Gastroesophageal sphincter (tissue), 4 donors: Measurements from ENCODE around the gene GALNT2. TPM values are rescaled to one million over a fixed set of nuclear protein-coding genes. Genes with fewer than 3 reads are reported as not detected.

ENCODE experiments used
- ATAC-seq: fragments of 150-250 bp; one replicate; pipeline ENCODE4 v1.9.1; 2016; ENCODE audit warnings: mild to moderate bottlenecking, moderate library complexity
- H3K27ac ChIP-seq, 4 donors: fragments of 200-600 bp; sonication (generic) in 3 of 4; 1 replicate in 3 of 4; 2 replicates in 1 of 4; pipeline ENCODE4 v1.5.1; 2016 to 2019
- H3K27me3 ChIP-seq: fragments of 200-600 bp; sonication (generic); one replicate; pipeline ENCODE4 v1.5.1; 2019
- H3K36me3 ChIP-seq, 2 donors: fragments of 200-600 bp; sonication (generic); one replicate each; pipeline ENCODE4 v1.5.1; 2019; ENCODE audit warnings: control low read depth in 1 of 2
- H3K4me1 ChIP-seq, 3 donors: fragments of 200-600 bp; sonication (generic); 1 replicate in 2 of 3; 2 replicates in 1 of 3; pipeline ENCODE4 v1.5.1; 2016 to 2019; ENCODE audit warnings: control low read depth in 2 of 3
- H3K4me3 ChIP-seq, 2 donors: fragments of 200-600 bp; sonication (generic); one replicate each; pipeline ENCODE4 v1.5.1; 2019; ENCODE audit warnings: mild to moderate bottlenecking in 1 of 2, moderate library complexity in 1 of 2
- H3K9me3 ChIP-seq, 3 donors: fragments of 200-600 bp; sonication (generic); one replicate each; pipeline ENCODE4 v1.5.1; 2017 to 2019; ENCODE audit warnings: control low read depth in 2 of 3
- CTCF ChIP-seq, 4 experiments: fragments of 200-600 bp in 2 of 4; fragments of 450-650 bp in 2 of 4; sonication (generic) in 1 of 4; IDR thresholded peaks; one replicate each; pipeline ENCODE4 v1.5.1; 2017 to 2019; ENCODE audit warnings: antibody characterized with exemption in 4 of 4, mild to moderate bottlenecking in 2 of 4, moderate library complexity in 2 of 4
- EP300 ChIP-seq: sonication (generic); formaldehyde crosslinking; IDR thresholded peaks from one replicate; pipeline ENCODE4 v1.6.1; 2017; ENCODE audit warnings: antibody characterized with exemption, mild to moderate bottlenecking
- POLR2A ChIP-seq, 2 donors: fragments of 450-650 bp; IDR thresholded peaks; one replicate each; pipeline ENCODE4 v1.6.1; 2017; ENCODE audit warnings: antibody characterized with exemption in 2 of 2, mild to moderate bottlenecking in 2 of 2, moderate library complexity in 1 of 2
- POLR2AphosphoS5 ChIP-seq: sonication (generic); formaldehyde crosslinking; IDR thresholded peaks from one replicate; pipeline ENCODE4 v1.6.1; 2017; ENCODE audit warnings: antibody characterized with exemption
- WGBS, 2 donors: methylation state at CpG; one replicate each; pipeline ENCODE4 v1.1.5; 2018; ENCODE audit warnings: low coverage in 1 of 2; 5-methylcytosine and 5-hydroxymethylcytosine counted together
- total RNA-seq, 4 donors: library from RNA; depleted of rRNA; stranded (reverse); fragments of >200 nt; gene quantifications; one replicate each; pipeline ENCODE4 v1.1.0, GENCODE V29; 2016

GALNT2 gene
- total RNA-seq, 4 donors from 2014 or later = 95.3 to 160 (median 134) TPM

DNA sequence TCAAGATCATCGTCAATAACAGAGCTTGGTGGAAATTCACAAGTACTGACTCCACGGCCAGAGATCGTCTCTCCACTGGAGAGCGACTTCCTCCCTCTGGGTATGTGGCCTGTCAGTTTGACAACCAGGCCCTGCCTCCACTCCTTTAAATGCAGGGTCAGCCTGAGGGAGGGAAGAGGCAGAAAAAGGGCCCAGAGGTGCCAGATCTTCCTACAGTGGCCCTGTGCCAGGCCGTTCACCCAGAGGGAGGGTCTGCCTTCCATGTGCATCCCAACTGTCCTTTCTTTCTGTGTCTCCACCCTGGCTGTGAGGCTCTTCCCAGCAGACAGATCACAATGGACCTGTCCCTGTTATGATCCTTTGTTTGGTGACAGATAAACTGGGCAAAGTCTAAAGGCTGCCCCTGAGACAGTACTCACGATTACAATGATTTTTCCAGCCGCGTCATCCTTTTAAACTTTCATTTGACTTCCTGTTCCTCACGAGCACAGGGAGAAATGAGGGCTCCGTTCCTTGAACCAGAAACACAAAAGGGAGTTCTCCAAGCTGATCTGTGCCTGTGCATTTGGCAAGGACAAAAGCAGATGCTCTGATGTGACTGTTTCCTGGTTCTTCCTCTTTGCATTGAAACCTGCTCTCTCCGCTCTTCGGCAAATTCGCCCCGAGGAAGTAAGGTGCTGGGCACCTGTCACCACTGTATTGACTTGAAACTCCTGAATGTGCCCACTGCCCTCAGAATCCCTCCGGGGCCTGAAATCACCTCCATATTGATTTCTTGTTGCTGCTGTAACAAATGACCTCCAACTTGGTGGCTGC lies 232.4 kb downstream of the GALNT2 start:
- no peaks in the 10 kb centered on the region for H3K9me3 ChIP-seq
- no peaks in the 10 kb centered on the region for H3K36me3 ChIP-seq
- H3K27me3 ChIP-seq = no peaks in the 10 kb centered on the region
- TF ChIP-seq POLR2AphosphoS5 (no peak), CTCF (IDR thresholded peaks at IDR 0.05) (no peak), EP300 (no peak), POLR2A (IDR thresholded peaks at IDR 0.05) (no peak)
- no peak overlapping the region for H3K4me3 ChIP-seq
- ATAC-seq = no peak
- WGBS, 2 donors = 63 to 69% methylated on average over 7 to 15 of the region's 15 CpGs
- no peak overlapping the region for H3K27ac ChIP-seq
- no peaks in the 10 kb centered on the region for H3K4me1 ChIP-seq

- H3K4me3 ChIP-seq = no peak overlapping the region
- H3K4me1 ChIP-seq = no peaks in the 10 kb centered on the region
- H3K36me3 ChIP-seq = no peaks in the 10 kb centered on the region
- H3K27me3 ChIP-seq = no peaks in the 10 kb centered on the region
- ATAC-seq = no peak
- no peak for TF ChIP-seq POLR2A (IDR thresholded peaks at IDR 0.05)
- no peak for TF ChIP-seq EP300
- TF ChIP-seq CTCF (IDR thresholded peaks at IDR 0.05) = no peak
- TF ChIP-seq POLR2AphosphoS5 = no peak
- no peak overlapping the region for H3K27ac ChIP-seq
- no peaks in the 10 kb centered on the region for H3K9me3 ChIP-seq
- WGBS, 2 donors = 82 to 95% methylated on average over 4 to 5 of the region's 26 CpGs
Measured at GRCh38 chr1:230300322-230301301, 233.6 kb downstream of the GALNT2 start.

DNA sequence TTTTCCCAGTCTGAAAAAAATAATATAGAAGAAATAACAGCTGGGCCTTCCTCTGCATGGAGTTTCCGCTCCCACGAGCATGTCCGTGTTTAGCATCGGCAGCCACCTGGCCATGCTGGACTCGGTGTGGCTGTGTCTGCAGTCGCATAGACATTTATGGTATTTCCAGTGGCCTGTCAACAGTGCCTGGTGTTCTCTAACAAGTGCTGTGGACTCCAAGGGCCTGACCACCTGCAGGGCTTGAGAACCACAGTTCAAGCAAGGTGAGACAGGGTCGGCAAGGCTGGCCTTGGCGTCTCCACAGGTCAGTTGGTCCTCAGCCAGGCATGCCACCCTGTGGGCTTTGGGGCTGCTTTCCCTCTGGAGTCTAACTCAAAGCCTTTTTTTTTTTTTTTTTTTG lies 234.3 kb downstream of the GALNT2 start:
- TF ChIP-seq POLR2A (IDR thresholded peaks at IDR 0.05) (no peak), EP300 (no peak), CTCF (IDR thresholded peaks at IDR 0.05) (no peak), POLR2AphosphoS5 (no peak)
- Histone ChIP-seq H3K27ac (no peak overlapping the region), H3K27me3 (no peaks in the 10 kb centered on the region), H3K4me3 (no peak overlapping the region), H3K4me1 (no peaks in the 10 kb centered on the region), H3K9me3 (no peaks in the 10 kb centered on the region), H3K36me3 (no peaks in the 10 kb centered on the region)
- ATAC-seq = no peak
- WGBS, 2 donors = 60 to 84% methylated on average over 1 to 8 of the region's 8 CpGs

- WGBS, 2 donors = 100% methylated on average over 1 of the region's 6 CpGs; no CpG with 5 or more reads in 1 of the 2 donors
- ATAC-seq = no peak
Measured at GRCh38 chr1:230301822-230302221, 234.8 kb downstream of the GALNT2 start.

More at GRCh38 chr1:230301822-230302221, 234.8 kb downstream of the GALNT2 start:
- H3K4me3 ChIP-seq = no peak overlapping the region
- H3K9me3 ChIP-seq = no peaks in the 10 kb centered on the region
- H3K4me1 ChIP-seq = no peaks in the 10 kb centered on the region
- H3K36me3 ChIP-seq = no peaks in the 10 kb centered on the region
- no peak overlapping the region for H3K27ac ChIP-seq
- no peaks in the 10 kb centered on the region for H3K27me3 ChIP-seq
- TF ChIP-seq EP300 (no peak), CTCF (IDR thresholded peaks at IDR 0.05) (no peak), POLR2AphosphoS5 (no peak), POLR2A (IDR thresholded peaks at IDR 0.05) (no peak)
